NCI-H1930 (cell line): ENCODE measurements around the gene TMEM54.

Experiments used
- DNase-seq, 2 experiments: peaks; one replicate each; lab custom pipeline; 2025; lab: John Stamatoyannopoulos, UW

The TMEM54 gene

GRCh38 chr1:32864375-32865019, 36.7 kb downstream of the TMEM54 start:
- no peak for DNase-seq

GRCh38 chr1:32863881-32864245, 37.3 kb downstream of the TMEM54 start:
- no peak for DNase-seq

- no peak for DNase-seq
Measured at GRCh38 chr1:32863218-32863880, 37.8 kb downstream of the TMEM54 start.

- no peak for DNase-seq
Measured at GRCh38 chr1:32861904-32862695, 39.1 kb downstream of the TMEM54 start.

- no peak for DNase-seq
Measured at GRCh38 chr1:32860566-32860965, 40.6 kb downstream of the TMEM54 start.

- no peak for DNase-seq
Measured at GRCh38 chr1:32859915-32860314, 41.3 kb downstream of the TMEM54 start.

GRCh38 chr1:32858791-32859190, 42.4 kb downstream of the TMEM54 start:
- DNase-seq: no peak

GRCh38 chr1:32858136-32858535, 43.1 kb downstream of the TMEM54 start:
- no peak for DNase-seq

GRCh38 chr1:32855861-32856617, 45.1 kb downstream of the TMEM54 start:
- no peak for DNase-seq

GRCh38 chr1:32848354-32849063, 52.7 kb downstream of the TMEM54 start:
- DNase-seq: no peak
